ENCODE results near the gene DGKZ.

DNA sequence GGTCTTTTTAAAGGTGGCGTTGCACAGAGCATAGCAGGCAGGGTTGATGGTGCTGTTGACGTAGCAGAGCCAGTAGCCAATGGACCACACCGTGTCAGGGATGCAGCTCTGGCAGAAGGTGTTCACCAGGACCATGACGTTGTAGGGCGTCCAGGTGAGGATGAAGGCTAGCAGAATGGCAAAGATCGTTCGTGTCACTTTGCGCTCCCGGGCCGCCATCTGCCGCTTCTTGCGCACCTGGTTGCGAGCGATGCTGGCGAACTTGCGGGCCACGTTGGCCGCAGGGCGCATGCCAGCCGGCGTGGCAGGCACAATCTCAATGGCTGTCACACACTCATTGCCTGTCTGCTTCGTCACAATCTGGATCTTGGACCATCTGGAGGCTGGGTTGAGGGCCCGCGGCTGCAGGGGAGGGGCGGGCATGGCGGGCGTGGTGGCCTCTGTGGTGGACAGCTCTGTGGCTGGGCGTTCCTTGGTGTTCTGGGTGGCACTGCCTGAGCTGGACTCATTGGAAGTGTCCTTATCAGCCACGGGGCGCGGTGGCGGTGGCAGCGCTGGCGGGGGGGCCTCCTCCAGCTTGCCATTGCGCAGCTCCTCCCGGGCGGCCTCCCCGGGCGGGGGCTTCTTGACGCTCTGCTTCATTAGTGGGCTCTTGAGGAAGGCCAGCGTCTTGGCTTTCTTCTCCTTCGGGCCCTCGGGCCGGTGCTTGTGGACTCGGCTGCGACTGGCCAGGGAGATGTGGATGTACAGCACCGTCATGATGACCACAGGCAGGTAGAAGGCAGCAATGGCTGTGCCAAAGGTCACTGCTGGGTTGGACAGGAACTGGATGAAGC, 38.1 kb downstream of the DGKZ start:
- TF ChIP-seq, protein P1, sequence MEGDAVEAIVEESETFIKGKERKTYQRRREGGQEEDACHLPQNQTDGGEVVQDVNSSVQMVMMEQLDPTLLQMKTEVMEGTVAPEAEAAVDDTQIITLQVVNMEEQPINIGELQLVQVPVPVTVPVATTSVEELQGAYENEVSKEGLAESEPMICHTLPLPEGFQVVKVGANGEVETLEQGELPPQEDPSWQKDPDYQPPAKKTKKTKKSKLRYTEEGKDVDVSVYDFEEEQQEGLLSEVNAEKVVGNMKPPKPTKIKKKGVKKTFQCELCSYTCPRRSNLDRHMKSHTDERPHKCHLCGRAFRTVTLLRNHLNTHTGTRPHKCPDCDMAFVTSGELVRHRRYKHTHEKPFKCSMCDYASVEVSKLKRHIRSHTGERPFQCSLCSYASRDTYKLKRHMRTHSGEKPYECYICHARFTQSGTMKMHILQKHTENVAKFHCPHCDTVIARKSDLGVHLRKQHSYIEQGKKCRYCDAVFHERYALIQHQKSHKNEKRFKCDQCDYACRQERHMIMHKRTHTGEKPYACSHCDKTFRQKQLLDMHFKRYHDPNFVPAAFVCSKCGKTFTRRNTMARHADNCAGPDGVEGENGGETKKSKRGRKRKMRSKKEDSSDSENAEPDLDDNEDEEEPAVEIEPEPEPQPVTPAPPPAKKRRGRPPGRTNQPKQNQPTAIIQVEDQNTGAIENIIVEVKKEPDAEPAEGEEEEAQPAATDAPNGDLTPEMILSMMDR (IDR thresholded peaks at IDR 0.05) = no peak
- TF ChIP-seq POLR2AphosphoS5 (IDR thresholded peaks at IDR 0.05) = no peak
